Embryonic facial prominence (tissue), 1 donor: ENCODE data around the gene ZCCHC14.

ENCODE experiments used
- DNase-seq: peaks from one replicate; pipeline ENCODE4 v3.0.0-alpha.2; 2016; ENCODE audit errors: extremely low spot score

ZCCHC14 gene

DNA sequence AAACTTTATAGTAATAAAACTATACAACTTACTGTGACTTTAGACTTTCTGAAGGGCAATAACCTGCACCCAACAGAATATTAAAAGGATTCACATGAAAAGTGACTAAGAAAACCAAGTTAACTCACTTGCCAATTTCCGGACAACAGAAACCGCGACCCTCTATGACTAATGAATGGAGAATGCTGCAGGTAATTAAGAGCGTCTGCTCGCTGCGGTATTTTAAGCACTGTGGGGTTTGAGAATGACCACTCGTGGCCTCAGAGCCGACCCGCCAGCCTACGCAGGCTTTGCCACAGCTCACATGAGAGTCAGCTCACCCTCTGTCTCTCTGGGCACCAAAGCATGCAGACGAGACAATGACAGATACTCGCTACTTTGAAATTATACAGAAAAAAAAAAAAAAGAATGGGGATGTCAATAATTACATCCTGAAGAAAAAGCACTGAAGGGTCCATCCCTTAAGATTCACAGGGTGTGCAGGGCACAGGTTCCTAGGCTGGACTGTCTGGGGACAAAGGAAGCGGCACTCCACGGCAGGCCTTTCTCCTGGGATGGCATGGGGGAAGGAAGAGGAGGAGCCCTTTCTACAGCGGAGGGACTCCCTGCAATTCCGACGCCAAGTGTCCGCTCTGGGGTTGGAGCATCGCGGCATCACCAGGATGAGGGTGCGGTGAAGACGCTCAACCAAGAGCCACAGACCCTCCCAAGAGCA is 35.0 kb downstream of the ZCCHC14 start:
- DNase-seq, result no peak

DNA sequence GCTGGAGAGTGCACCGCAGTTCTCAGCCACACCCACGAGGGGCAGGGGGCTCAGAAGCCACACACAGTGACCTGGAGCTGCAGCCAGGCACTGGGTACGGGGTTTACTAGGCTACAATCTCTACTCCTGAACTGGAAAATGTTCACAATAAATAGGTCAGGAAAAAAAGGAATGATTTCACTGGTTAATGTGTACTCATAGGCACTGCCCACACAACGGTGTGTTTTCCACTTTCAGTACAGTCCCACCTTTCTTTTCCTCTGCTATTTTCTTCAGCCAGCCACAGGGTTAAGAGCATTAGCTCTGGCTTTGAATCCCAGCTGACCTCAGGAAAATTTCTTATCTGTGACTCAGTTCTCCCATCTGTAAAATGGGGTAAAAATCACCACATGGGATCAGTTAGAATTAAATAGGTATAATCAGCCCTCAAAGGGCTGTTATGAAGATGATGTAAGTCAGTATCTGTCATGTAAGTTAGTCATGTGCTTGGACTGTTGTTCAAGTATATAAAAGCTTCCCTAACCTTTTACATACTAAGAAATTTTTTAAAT is 35.7 kb downstream of the ZCCHC14 start:
- DNase-seq, result no peak

DNA sequence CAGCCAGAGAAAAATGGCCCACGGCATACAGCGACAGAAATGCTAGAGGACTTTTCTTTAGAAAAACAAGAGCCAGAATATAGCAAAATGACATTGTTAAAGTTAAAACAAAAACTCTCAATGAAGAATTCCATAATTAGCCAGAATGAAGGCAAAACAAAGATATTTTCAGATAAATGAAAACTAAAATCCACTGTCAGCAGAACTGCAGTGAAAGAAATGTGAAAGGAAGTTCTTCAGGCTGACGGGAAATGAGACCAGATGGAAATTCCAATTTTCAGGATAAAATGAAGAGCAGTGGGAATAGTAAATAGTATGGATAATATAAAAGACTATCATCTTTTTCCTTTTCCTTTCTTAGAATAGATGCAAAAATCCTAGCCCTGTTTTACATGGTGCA is 38.4 kb downstream of the ZCCHC14 start:
- no peak for DNase-seq

DNA sequence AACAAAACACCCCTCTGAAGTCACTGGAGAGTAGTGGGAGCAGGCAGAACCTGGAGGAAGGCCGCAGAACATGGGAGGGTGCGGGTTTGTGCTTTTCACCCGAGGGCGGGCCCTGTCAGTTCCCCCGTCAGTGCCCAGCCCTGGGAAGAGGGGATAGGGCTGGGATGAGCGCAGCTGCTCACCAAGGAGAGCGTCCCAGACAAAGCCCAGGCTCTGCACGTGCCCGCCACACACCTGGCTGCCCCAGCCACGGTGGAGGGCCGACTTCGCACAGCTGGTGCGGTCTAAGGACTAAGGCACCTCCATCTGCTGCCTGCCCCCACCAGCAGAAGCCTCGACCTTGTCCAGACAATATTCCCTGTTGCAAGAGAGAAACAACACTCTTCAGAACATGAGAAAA is 39.5 kb downstream of the ZCCHC14 start:
- DNase-seq, result no peak

DNA sequence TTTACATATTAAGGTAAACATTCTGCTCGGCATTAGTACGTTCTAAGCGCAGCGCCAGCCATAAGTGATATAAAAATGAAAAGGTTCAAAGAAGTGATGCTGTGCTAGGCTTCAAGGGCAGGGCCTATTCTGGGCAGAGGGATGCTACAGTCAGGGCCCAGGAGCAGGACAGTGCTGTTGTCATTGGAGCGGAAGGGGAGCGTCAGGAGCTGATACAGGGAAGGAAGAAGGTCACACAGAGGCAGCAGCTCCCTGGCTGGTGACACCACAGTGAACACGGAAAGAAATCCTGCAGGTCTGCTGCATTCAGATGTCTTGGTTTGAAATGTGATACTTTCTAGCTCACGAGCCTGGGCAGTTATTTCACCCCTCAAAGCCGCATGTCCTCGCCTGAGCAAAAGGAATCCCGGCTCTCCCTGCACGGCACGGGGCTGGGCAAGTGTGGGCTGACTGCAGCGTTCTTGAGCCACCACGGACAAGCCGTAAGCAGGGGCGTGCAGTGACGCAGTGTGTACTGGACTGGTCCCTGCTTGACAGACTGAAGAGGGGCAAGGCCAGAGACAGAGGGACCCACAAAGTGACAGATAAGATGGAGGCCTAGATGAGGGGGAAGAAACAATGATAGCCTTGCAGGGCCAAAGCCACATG is 41.1 kb downstream of the ZCCHC14 start:
- no peak for DNase-seq

DNA sequence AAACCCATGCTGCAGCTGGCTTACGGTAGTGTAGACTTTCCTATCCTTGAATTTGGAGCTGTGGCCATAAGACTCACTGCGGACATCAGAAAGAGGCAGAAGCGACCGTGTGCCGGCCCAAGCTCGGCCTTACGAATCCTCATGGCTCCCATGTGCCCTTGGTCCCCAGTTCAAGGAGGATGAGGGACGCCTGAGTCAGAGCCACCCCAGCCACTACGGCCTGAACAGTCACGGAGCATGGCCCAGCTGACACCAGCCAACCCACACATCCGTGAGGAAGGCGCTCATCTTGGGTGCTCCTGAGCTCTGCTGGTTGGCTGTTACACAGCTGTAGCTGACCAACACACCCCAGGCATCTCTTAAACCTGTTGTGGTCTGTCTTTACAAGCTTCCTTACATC is 44.0 kb downstream of the ZCCHC14 start:
- DNase-seq, result no peak

DNA sequence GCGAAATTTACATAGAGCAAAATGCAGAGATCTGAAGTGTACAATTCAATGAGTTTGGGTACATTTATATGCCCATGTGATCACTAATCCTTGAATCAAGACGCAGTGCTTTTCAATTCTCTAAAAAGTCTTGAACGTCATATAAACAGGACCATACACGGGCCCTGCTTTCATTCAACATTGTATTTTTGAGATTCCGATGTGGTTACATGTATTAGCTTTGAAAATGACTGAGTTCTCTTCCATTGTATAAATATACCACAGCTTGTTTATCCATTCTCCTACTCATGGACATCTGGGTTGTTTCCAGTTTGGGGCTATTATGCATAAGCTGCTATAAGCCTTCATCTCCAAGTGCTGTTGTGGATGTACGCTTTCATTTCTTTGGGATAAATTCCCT is 45.5 kb downstream of the ZCCHC14 start:
- DNase-seq, result no peak

DNA sequence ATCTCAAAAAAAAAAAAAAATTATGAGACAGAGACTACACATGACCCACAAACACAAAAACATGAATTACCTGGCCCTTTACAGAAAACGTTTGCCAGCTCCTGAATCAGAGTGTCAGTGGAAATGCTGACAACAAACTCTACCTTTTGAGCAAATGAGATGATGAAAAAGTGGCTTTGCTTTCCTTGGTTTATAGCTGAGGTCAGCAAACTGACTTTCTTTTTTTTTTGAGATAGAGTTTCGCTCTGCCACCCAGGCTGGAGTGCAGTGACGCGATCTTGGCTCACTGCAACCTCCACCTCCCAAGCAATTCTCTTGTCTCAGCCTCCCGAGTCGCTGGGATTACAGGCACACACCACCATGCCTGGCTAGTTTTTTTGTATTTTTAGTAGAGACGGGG is 46.3 kb downstream of the ZCCHC14 start:
- DNase-seq, result no peak

DNA sequence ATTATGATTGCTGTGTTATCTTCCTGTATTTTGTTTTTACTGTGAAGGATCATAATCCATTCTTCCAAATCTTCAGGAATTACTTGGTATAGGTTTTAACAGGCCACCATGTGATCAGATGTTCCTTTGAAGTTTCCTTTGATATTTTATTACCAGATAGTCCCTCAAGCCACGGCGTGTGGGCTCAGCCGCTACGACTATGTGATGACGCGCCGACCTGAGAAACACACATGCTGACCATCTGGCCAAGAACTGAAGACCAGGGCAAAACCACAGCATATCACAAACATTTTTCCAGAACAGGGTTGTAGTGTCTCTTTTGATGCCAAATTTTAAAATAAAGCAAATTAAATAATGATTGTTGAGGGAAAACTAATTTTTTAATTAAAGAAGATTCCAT is 47.3 kb downstream of the ZCCHC14 start:
- DNase-seq, result no peak

DNA sequence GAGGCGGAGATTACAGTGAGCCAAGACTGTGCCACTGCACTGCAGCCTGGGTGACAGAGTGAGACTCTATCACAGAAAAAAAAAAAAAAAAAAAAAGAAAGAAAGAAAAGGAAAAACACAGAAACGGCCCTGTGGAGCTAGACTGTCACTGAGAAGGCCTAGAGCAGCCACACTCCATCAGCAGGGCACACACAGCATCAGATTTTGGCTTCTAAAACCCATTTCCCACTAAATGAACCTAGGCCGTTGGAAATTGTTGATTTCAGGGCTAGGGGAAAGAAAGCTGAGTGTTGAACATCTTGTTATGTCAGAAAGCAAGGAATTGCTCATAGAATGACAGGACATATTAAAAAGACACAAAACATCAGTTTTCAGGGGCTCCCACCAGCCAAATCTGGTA is 48.9 kb downstream of the ZCCHC14 start:
- no peak for DNase-seq

DNA sequence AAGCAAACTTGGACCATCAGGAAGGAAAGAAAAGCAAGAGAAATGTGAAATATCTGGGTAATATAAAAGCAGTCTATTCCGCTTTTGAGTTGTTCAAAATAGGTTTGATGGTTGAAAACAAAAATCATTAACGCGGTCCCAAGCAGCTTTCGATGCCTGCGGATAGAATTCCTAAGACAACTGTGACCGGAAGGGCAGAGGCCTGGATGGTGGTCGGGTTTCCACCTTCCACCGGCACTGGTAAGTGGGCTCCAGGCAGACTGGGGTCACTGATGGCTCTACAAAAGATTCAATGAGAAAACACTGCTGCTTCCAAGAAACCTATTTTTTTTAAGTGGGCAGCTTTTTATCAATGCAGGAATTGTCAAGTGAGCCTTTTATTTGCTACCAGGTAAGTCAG is 49.8 kb downstream of the ZCCHC14 start:
- no peak for DNase-seq

DNA sequence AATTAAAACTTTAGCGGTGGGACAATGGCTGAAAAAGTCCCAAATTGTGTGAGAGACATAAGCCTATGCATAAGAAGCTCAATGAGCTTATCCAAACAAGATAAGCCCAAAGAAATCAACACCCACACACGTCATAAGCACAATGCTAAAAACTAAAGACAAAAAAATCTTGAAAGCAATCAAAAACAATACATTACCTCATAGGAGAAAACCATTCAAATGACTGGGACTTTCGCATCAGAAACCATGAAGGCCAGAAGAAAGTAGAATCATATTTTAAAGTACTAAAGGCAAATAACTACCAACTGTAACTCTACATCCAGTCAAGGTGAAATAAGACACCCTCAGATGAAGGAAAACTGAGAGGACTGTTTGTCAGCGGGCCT is 50.2 kb downstream of the ZCCHC14 start:
- DNase-seq, result no peak

DNA sequence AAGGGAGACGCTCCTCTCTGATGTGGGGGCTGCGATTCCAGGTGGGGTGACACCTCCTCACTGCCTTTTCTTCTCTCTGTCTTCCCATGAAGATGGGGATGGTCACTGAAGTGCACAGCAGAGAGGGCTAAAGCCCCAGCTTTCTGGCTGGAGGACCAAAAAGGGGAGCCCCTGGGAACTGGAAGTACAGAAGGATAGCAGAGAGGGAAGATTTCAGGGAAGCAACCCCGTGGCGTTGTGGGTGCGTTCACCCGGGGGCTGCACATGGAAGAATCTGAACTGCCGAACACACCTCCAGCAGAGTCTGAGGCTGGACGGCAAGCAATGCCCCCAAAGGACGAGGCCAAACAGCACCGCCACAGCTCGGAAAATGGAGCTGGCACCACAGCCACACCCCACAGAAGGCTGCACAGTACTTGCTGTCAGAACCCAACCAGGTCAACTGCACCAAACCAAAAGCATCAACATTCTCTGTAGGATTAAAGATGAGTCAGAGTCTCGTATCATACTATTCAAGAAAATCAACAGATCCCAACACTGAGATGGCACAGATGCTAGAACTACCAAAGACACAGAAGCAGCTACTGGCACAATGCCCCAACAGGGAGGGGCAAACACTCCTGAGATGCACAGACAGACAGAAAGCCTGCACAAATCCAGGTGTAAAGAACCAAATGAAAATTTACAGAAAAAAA is 50.8 kb downstream of the ZCCHC14 start:
- no peak for DNase-seq

DNA sequence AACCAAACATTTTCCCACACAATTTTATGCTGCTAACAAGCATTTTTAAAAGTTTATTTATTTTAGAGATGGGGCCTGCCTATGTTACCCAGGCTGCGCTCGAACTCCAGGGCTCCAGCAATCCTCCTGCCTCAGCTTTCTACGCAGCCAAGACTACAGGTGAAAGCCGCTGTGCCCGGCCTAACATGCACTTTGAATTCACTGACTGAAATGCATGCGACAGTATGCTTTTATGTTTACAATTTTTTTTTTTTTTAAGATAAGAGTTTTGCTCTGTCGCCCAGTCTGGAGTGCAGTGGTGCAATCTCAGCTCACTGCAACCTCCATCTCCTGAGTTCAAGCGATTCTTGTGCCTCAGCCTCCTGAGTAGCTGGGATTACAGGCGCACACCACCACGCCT is 52.9 kb downstream of the ZCCHC14 start:
- no peak for DNase-seq

DNA sequence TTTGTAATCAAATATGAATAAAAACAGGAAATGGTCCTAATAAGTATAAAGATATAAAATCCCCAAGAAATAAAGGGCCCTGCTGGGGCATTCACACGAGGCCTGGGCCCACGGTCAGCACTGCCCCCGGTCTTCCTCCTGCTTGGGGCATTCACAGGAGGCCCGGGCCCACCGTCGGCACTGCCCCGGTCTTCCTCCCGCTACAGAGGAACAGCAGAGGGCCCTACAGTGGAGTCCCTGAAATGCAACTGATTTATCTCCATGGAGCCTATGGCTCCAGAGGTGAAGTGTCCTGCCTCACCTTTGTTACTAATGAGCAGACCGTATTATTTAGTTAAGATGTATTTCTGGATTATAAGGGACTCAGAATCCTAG is 54.2 kb downstream of the ZCCHC14 start:
- DNase-seq, result no peak

DNA sequence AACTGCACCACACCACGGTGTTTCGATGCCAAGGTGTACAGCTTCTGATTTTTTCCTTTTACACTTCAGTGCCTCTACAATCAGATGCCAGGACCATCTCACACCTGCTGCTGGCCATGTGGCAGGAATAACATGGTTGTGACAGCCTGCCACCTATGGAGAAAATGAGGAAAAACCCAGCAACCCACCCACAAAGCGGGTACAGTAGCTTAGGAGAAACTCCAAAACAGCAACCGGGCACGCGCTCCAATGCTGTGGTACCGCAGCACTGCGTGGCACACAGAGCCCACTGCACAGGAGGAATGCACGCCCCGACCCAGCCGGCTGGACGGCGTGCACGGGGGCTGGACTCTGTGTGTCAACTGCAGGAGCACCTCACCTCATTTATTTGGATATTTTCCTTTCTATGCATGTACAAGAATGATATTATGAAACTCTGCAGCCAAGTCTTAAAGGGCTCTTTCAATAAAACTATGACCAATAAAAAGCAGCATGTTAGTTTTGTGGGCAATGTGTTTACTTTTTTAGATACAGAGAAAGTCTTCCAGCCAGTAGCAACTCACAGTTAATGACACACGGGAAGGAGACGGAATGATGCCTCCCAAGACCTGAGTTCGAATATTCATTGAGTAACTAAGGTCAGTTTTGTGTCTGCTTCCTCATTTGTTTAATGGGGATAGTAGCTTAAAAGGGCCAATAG is 54.8 kb downstream of the ZCCHC14 start:
- DNase-seq, result no peak

DNA sequence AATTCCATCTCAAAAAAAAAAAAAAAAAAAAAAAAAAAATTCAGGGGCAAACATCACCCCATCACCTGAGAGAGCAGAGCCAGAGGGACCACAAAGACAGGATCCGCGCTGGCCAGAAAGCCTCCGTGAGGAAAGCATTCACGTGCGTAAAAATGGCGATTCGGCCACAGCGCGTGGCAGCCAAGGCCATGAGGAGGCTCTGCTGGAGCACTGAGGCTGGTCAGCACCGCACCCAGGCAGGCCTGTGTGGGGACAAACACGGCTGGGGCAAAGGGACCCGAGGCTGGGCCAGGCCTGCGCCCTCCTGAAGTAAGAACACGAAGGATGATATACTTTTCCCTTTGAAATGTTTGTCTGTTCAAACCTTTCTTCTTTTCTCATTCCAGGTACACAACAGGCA is 55.5 kb downstream of the ZCCHC14 start:
- no peak for DNase-seq

DNA sequence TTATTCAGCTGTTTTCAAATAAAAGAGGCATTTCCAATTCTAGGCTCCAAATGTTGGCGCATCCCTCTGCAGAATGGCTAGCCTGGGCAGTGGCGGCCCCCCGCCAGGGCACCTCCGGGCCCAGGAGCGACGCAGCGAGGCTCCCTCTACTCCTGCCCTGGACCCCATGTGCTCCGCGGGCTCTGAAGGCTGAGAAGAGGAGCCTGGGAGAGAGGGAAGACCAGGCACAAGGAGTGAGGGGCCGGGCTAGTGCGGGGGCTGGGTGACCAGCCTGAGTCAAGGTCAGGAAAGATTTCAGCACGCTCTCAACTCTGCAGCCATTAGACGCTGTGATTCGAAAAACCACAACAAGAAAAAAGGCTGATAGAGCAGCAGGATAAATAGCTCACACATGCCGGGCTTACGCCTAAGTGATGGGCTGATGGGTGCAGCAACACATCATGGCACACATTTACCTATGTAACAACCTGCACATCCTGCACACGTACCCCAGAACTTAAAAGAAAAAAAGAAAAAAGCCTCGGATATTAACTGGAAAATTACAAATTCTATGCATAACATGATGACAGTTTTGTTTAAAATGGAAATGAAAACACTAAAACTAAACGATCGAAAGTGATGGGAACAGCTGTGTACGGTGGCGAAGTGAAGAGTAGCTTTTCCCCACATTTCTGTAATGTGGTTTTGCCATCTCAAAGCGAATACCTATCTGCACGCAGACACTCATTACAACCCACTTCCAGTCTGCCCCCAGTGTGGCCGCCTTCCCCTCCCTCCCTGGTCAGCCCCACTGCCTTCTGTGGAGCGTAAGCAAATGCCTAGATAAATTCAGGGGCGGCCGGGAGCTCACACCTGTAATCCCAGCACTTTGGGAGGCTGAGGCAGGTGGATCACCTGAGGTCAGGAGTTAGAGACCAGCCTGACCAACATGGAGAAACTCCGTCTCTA is 56.3 kb downstream of the ZCCHC14 start:
- no peak for DNase-seq

DNA sequence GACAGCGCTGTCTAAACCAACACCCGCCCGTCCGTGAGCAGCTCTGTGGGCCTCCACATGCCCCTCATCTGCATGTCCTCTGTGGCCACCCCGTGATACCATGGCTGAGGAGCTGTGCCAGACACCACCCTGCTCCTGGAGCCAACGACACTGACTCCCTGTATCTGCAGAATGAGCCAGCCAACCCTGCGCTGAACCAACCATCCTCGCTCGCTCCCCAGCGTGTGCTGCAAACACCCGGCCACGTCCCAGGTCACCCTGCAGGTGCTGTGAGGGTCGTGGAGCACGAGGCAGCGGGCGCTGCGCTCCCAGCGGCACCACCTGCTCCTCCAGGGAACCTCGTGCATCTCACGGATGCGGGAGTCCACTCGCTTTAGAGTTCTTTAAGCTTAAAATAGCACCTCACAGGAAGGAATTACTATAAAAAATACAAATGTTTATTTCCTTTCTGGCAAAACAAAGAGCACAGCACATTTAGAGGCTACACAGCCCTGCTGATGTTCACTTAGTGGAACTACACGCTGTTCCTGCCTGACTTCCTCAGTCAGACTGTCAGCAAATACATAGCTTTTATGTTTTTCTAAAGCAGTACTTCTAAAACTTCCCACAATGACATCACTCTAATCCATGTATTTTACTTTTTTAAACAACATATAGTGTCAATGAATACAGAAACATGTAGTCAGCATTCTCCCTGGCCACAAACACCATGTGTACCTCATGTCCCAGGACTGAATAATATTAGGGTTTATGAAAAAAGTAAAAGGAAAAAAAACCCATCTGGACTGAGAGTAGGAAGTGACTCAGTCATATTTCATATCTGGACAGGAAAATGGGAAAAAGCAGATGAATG is 57.2 kb downstream of the ZCCHC14 start:
- DNase-seq, result no peak

DNA sequence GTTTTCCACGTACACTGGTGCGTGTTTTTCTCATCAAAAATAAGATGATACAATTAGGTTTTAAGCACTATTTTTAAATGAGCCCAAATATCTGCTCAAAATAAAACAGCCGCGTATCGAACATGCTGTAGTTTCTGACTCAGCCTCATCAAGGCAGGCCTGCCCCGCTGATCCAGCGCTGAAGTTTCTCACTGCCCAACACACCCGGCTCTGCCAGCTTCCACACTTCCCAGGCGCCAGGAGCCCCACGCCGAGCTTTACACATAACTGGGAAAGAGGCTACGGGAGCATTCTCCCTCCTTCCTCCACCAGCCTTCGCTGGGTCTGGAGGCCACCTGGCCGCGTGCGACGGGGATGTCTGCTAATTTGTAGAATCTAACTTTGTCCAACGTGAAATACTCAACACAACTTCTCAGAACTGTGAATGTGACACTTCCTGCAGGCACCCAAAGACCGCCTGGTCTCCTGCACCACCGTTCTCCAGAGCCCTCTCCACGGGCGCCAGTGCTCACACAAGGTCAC is 58.6 kb downstream of the ZCCHC14 start:
- DNase-seq, result no peak
